DOHH2 (cell line): ENCODE results near the gene GIMAP4.

ENCODE experiments used
- H3F3A ChIP-seq: fragments of 200-600 bp; sonication (generic), shearing (Covaris generic); 2 replicates; pipeline ENCODE4 v1.6.0; 2016; ENCODE audit warnings: antibody characterized with exemption, mild to moderate bottlenecking; ENCODE audit not compliant: control insufficient read depth, insufficient read depth
- H3K27ac ChIP-seq: fragments of 200-600 bp; sonication (generic); 2 replicates; pipeline ENCODE4 v1.5.1; 2014; ENCODE audit warnings: low read depth, mild to moderate bottlenecking, low read length, moderate library complexity
- H3K27me3 ChIP-seq: fragments of 200-600 bp; sonication (generic); 2 replicates; pipeline ENCODE4 v1.6.1; 2014; ENCODE audit warnings: mild to moderate bottlenecking, low read length, mixed read lengths; ENCODE audit not compliant: control insufficient read depth
- H3K36me3 ChIP-seq: fragments of 200-600 bp; sonication (generic); 2 replicates; pipeline ENCODE4 v1.6.1; 2014; ENCODE audit warnings: mild to moderate bottlenecking, low read length, moderate library complexity, mixed read lengths; ENCODE audit not compliant: control insufficient read depth
- H3K4me1 ChIP-seq: fragments of 200-600 bp; sonication (generic); 2 replicates; pipeline ENCODE4 v1.6.1; 2014; ENCODE audit warnings: mild to moderate bottlenecking, low read length, mixed read lengths; ENCODE audit not compliant: control insufficient read depth
- H3K4me2 ChIP-seq: fragments of 200-600 bp; sonication (generic); 2 replicates; pipeline ENCODE4 v1.6.0; 2014; ENCODE audit warnings: mild to moderate bottlenecking, low read length, moderate library complexity
- H3K4me3 ChIP-seq: fragments of 200-600 bp; sonication (generic); 2 replicates; pipeline ENCODE4 v1.5.1; 2014; ENCODE audit warnings: mild to moderate bottlenecking, low read length, mixed read lengths
- H3K79me2 ChIP-seq: fragments of 200-600 bp; sonication (generic); 2 replicates; pipeline ENCODE4 v1.6.1; 2014; ENCODE audit warnings: mild to moderate bottlenecking, low read length, mixed read lengths; ENCODE audit not compliant: control insufficient read depth
- H3K9me2 ChIP-seq: fragments of 200-600 bp; sonication (generic); replicated peaks from 2 replicates; pipeline ENCODE4 v1.6.1; 2014; ENCODE audit warnings: mild to moderate bottlenecking, low read length, mixed read lengths; ENCODE audit not compliant: control insufficient read depth
- H3K9me3 ChIP-seq: fragments of 200-600 bp; sonication (generic); 2 replicates; pipeline ENCODE4 v1.6.1; 2014; ENCODE audit warnings: antibody characterized with exemption, low read length, mixed read lengths; ENCODE audit not compliant: control insufficient read depth, insufficient read depth
- H4K20me1 ChIP-seq: fragments of 200-600 bp; sonication (generic); 2 replicates; pipeline ENCODE4 v1.6.0; 2014; ENCODE audit warnings: low read depth, mild to moderate bottlenecking, antibody characterized with exemption, low read length, moderate library complexity; ENCODE audit not compliant: control insufficient read depth, insufficient read depth
- EZH2phosphoT487 ChIP-seq: fragments of 200-600 bp; sonication (generic); IDR thresholded peaks from 2 replicates; pipeline ENCODE4 v1.6.1; 2017; ENCODE audit warnings: borderline replicate concordance, mild to moderate bottlenecking, antibody characterized with exemption, low read length, moderate library complexity, mixed read lengths
- TF ChIP-seq, protein P1 (sequence below): fragments of 200-600 bp; sonication (generic); IDR thresholded peaks from one replicate; pipeline ENCODE4 v1.5.1; 2014; ENCODE audit warnings: antibody characterized with exemption, mild to moderate bottlenecking, low read depth, low read length; ENCODE audit not compliant: poor library complexity, severe bottlenecking

The GIMAP4 gene

DNA sequence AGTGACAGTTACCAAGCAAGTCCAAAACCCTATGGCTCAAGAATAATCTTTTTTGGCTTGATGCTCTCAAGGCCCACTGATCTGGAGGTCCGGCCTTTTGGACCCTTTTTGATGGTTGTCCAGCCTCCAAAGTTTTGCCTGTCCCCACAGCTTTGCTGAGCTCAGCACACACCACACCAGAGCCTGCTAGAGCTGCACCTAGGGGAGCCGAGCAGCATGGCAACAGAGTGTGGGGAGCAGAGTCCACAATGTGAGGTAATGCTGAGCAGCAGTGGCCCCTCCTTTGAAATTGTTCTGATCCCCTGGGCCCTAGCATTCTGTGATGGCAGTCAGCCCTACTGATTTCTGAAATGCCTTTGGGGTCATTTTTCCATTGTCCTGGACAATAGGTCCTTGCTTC, 43.2 kb upstream of the GIMAP4 start:
- Histone ChIP-seq H3K27me3 (no peaks in the 10 kb centered on the region), H3K9me2 (no peaks in the 10 kb centered on the region), H3K4me2 (no peak overlapping the region), H3K27ac (no peak overlapping the region), H3K4me3 (no peak overlapping the region), H3K79me2 (no peaks in the 10 kb centered on the region), H3K36me3 (no peaks in the 10 kb centered on the region), H3K4me1 (no peaks in the 10 kb centered on the region), H4K20me1 (no peaks in the 10 kb centered on the region), H3K9me3 (no peaks in the 10 kb centered on the region), H3F3A (no peaks in the 10 kb centered on the region)
- TF ChIP-seq, protein P1, sequence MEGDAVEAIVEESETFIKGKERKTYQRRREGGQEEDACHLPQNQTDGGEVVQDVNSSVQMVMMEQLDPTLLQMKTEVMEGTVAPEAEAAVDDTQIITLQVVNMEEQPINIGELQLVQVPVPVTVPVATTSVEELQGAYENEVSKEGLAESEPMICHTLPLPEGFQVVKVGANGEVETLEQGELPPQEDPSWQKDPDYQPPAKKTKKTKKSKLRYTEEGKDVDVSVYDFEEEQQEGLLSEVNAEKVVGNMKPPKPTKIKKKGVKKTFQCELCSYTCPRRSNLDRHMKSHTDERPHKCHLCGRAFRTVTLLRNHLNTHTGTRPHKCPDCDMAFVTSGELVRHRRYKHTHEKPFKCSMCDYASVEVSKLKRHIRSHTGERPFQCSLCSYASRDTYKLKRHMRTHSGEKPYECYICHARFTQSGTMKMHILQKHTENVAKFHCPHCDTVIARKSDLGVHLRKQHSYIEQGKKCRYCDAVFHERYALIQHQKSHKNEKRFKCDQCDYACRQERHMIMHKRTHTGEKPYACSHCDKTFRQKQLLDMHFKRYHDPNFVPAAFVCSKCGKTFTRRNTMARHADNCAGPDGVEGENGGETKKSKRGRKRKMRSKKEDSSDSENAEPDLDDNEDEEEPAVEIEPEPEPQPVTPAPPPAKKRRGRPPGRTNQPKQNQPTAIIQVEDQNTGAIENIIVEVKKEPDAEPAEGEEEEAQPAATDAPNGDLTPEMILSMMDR, result no peak
- no peak for TF ChIP-seq EZH2phosphoT487

DNA sequence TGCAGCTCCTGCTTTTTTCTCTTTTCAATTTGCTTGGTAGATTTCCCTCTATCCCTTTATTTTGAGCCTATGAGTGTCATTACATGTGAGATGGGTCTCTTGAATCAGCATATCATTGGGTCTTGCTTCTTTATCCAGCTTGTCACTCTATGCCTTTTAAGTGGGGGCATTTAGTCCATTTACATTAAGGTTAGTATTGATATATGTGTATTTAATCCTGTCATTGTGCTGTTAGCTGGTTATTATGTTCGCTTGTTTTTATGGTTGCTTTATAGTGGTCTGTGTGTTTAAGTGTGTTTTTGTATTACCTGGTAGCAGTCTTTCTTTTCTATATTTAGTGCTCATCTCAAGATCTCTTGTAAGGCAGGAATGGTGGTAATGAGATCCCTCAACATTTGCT, 35.5 kb upstream of the GIMAP4 start:
- Histone ChIP-seq H4K20me1 (no peaks in the 10 kb centered on the region), H3K9me2 (no peaks in the 10 kb centered on the region), H3K27me3 (no peaks in the 10 kb centered on the region), H3K27ac (no peak overlapping the region), H3K9me3 (no peaks in the 10 kb centered on the region; the same call in 1 of the 2 replicates), H3K4me3 (no peak overlapping the region), H3F3A (no peaks in the 10 kb centered on the region), H3K4me1 (no peaks in the 10 kb centered on the region), H3K36me3 (no peaks in the 10 kb centered on the region), H3K4me2 (no peak overlapping the region), H3K79me2 (no peaks in the 10 kb centered on the region)
- TF ChIP-seq, protein P1, result no peak
- no peak for TF ChIP-seq EZH2phosphoT487

DNA sequence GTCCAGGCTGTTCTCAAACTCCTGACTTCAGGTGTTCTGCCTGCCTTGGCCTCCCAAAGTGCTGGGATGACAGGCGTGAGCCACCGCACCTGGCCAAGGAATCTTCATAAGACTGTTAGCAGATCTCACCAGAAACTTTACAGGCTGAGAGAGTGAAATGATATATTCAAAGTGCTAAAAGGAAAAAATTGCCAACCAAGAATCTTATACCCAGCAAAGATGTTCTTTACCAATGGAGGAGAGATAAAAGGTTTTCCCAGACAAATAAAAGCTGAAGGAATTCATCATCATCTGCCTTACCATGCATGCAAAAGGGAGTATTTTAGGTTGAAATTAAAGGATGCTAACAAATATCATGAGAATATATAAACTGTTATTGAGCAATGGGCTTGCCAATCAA, 28.9 kb upstream of the GIMAP4 start:
- Histone ChIP-seq H3K79me2 (no peaks in the 10 kb centered on the region), H3K36me3 (no peaks in the 10 kb centered on the region), H3K9me3 (no peaks in the 10 kb centered on the region), H3K4me3 (no peak overlapping the region), H4K20me1 (no peaks in the 10 kb centered on the region), H3K4me1 (no peaks in the 10 kb centered on the region), H3K27me3 (no peaks in the 10 kb centered on the region), H3K27ac (no peak overlapping the region), H3F3A (no peaks in the 10 kb centered on the region), H3K9me2 (no peaks in the 10 kb centered on the region), H3K4me2 (no peak overlapping the region)
- no peak for TF ChIP-seq EZH2phosphoT487
- TF ChIP-seq, protein P1, result no peak

DNA sequence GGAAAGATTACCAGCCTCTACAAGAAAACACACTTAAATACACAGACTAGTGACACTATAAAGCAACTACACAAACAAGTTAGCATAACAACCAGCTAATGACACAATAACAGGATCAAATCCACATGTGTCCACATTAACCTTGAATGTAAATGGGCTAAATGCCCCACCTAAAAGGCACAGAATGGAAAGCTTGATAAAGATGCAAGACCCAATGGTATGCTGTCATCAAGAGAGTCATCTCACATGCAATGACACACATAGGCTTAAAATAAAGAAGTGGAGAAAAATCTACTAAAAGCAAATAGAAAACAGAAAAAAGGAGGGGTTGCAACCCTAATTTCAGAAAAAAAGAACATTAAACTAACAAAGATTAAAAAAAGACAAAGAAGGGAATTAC, 14.0 kb upstream of the GIMAP4 start:
- Histone ChIP-seq H3K79me2 (no peaks in the 10 kb centered on the region), H3K9me3 (peaks cover 3% of the 10 kb centered on the region; the same call in 1 of the 2 replicates), H3K9me2 (no peaks in the 10 kb centered on the region), H4K20me1 (no peaks in the 10 kb centered on the region), H3K27me3 (no peaks in the 10 kb centered on the region), H3K36me3 (no peaks in the 10 kb centered on the region), H3K27ac (no peak overlapping the region), H3K4me1 (no peaks in the 10 kb centered on the region), H3K4me3 (no peak overlapping the region), H3K4me2 (no peak overlapping the region), H3F3A (no peaks in the 10 kb centered on the region)
- TF ChIP-seq, protein P1, result no peak
- no peak for TF ChIP-seq EZH2phosphoT487
